Nephron progenitor cell (in vitro differentiated cells): ENCODE data around the gene SAP30L.
A peak's percentile ranks its signal among the peaks of the same experiment; 100 is the strongest.

Experiments
- DNase-seq: peaks from one replicate; pipeline ENCODE4 v3.0.0; 2021
- H3K27ac Mint-ChIP-seq: 2 replicates; pipeline ENCODE4 v1.8.0; 2021; ENCODE audit warnings: mild to moderate bottlenecking, moderate library complexity, mixed read lengths
- H3K27me3 Mint-ChIP-seq: 2 replicates; pipeline ENCODE4 v1.8.0; 2021; ENCODE audit warnings: mild to moderate bottlenecking, low read depth, mixed read lengths; ENCODE audit not compliant: poor library complexity
- H3K36me3 Mint-ChIP-seq: 2 replicates; pipeline ENCODE4 v1.8.0; 2021; ENCODE audit warnings: low read depth, mixed read lengths
- H3K4me1 Mint-ChIP-seq: 2 replicates; pipeline ENCODE4 v1.8.0; 2021; ENCODE audit warnings: mixed read lengths
- H3K4me3 Mint-ChIP-seq: 2 replicates; pipeline ENCODE4 v1.8.0; 2021; ENCODE audit warnings: mild to moderate bottlenecking, moderate library complexity, mixed read lengths
- H3K9me3 Mint-ChIP-seq: 2 replicates; pipeline ENCODE4 v1.8.0; 2021; ENCODE audit warnings: mild to moderate bottlenecking, moderate library complexity, mixed read lengths
- CTCF ChIP-seq: fragments of 200-600 bp; sonication (generic); IDR thresholded peaks from 2 replicates; pipeline ENCODE4 v1.5.0; 2021; ENCODE audit warnings: antibody characterized with exemption

SAP30L gene

GRCh38 chr5:154478752-154479159 lies 33.0 kb downstream of the SAP30L start:
- H3K9me3 Mint-ChIP-seq = no peaks in the 10 kb centered on the region
- TF ChIP-seq CTCF = no peak
- H3K4me1 Mint-ChIP-seq = peaks cover 64% of the 10 kb centered on the region
- no peak overlapping the region for H3K4me3 Mint-ChIP-seq
- H3K27me3 Mint-ChIP-seq = peaks cover 100% of the 10 kb centered on the region
- no peak for DNase-seq
- no peak overlapping the region for H3K27ac Mint-ChIP-seq
- H3K36me3 Mint-ChIP-seq = no peaks in the 10 kb centered on the region

- Mint-ChIP-seq H3K4me1 (peaks cover 64% of the 10 kb centered on the region), H3K36me3 (no peaks in the 10 kb centered on the region), H3K4me3 (peak overlapping the region; percentile 54), H3K9me3 (no peaks in the 10 kb centered on the region), H3K27ac (no peak overlapping the region), H3K27me3 (peaks cover 100% of the 10 kb centered on the region)
- DNase-seq = no peak
- TF ChIP-seq CTCF = no peak
These were observed 33.6 kb downstream of the SAP30L start for GRCh38 chr5:154479160-154479943.

- no peak for TF ChIP-seq CTCF
- Mint-ChIP-seq H3K9me3 (no peaks in the 10 kb centered on the region), H3K4me1 (peaks cover 64% of the 10 kb centered on the region), H3K27ac (no peak overlapping the region), H3K36me3 (no peaks in the 10 kb centered on the region), H3K27me3 (peaks cover 100% of the 10 kb centered on the region), H3K4me3 (no peak overlapping the region)
- no peak for DNase-seq
These were observed 34.4 kb downstream of the SAP30L start for GRCh38 chr5:154479944-154480750.

GRCh38 chr5:154480847-154481246 lies 35.0 kb downstream of the SAP30L start:
- peaks cover 100% of the 10 kb centered on the region for H3K27me3 Mint-ChIP-seq
- no peak overlapping the region for H3K4me3 Mint-ChIP-seq
- H3K9me3 Mint-ChIP-seq = no peaks in the 10 kb centered on the region
- no peak overlapping the region for H3K27ac Mint-ChIP-seq
- H3K36me3 Mint-ChIP-seq = no peaks in the 10 kb centered on the region
- no peak for TF ChIP-seq CTCF
- peaks cover 64% of the 10 kb centered on the region for H3K4me1 Mint-ChIP-seq
- no peak for DNase-seq

GRCh38 chr5:154481584-154482381 lies 36.0 kb downstream of the SAP30L start:
- no peak for TF ChIP-seq CTCF
- DNase-seq = no peak
- Mint-ChIP-seq H3K9me3 (no peaks in the 10 kb centered on the region), H3K27ac (no peak overlapping the region), H3K4me1 (peaks cover 65% of the 10 kb centered on the region), H3K4me3 (no peak overlapping the region), H3K27me3 (peaks cover 100% of the 10 kb centered on the region), H3K36me3 (no peaks in the 10 kb centered on the region)
